Dermis blood vessel endothelial cell (primary cell): ENCODE data around the gene FKBP11. TPM values are rescaled to one million over a fixed set of nuclear protein-coding genes. Genes with fewer than 3 reads are reported as not detected.
"Not testable (repeated sequence)": the region's sequence is repeated elsewhere in the genome, so short reads cannot be mapped to it uniquely, and the experiment has no call there.

ENCODE experiments used
- DNase-seq: peaks from one replicate; pipeline ENCODE4 v3.0.0; 2010
- total RNA-seq: library from RNA; depleted of rRNA; stranded (reverse); fragments of >200 nt; gene quantifications from 2 replicates; pipeline ENCODE4 v1.2.3, GENCODE V29; 2014

Gene FKBP11
- total RNA-seq, 1 donor from 2014 or later, result 11.6 TPM

- DNase-seq, result no peak
Observed at GRCh38 chr12:48954841-48955501, 29.7 kb upstream of the FKBP11 start.

- no peak for DNase-seq
Observed at GRCh38 chr12:48954061-48954460, 28.8 kb upstream of the FKBP11 start.

- DNase-seq, result no peak
Observed at GRCh38 chr12:48952691-48953090, 27.4 kb upstream of the FKBP11 start.

GRCh38 chr12:48947727-48948126 lies 22.4 kb upstream of the FKBP11 start:
- DNase-seq, result no peak

GRCh38 chr12:48946943-48947342 lies 21.7 kb upstream of the FKBP11 start:
- DNase-seq, result no peak

- peak; percentile 33 for DNase-seq
Observed at GRCh38 chr12:48946205-48946604, 20.9 kb upstream of the FKBP11 start.

- no peak for DNase-seq
Observed at GRCh38 chr12:48943221-48943620, 17.9 kb upstream of the FKBP11 start.

- no peak for DNase-seq
Observed at GRCh38 chr12:48940181-48940580, 14.9 kb upstream of the FKBP11 start.

GRCh38 chr12:48938805-48939204 lies 13.5 kb upstream of the FKBP11 start:
- no peak for DNase-seq

GRCh38 chr12:48937170-48937569 lies 11.9 kb upstream of the FKBP11 start:
- no peak for DNase-seq

GRCh38 chr12:48936379-48936979 lies 11.2 kb upstream of the FKBP11 start:
- DNase-seq, result peak; percentile 86

GRCh38 chr12:48934312-48934706 lies 9.0 kb upstream of the FKBP11 start:
- DNase-seq, result peak; percentile 34

GRCh38 chr12:48933664-48934311 lies 8.5 kb upstream of the FKBP11 start:
- DNase-seq, result no peak

GRCh38 chr12:48932878-48933277 lies 7.6 kb upstream of the FKBP11 start:
- peak; percentile 36 for DNase-seq

- DNase-seq, result no peak
Observed at GRCh38 chr12:48930475-48930874, 5.2 kb upstream of the FKBP11 start.

GRCh38 chr12:48929551-48929950 lies 4.3 kb upstream of the FKBP11 start:
- DNase-seq, result no peak

- DNase-seq, result no peak
Observed at GRCh38 chr12:48927261-48927660, 2.0 kb upstream of the FKBP11 start.

- peak; percentile 78 for DNase-seq
Observed at GRCh38 chr12:48924617-48925303, 532 bp downstream of the FKBP11 start.

- no peak for DNase-seq
Observed at GRCh38 chr12:48923117-48923516, 2.2 kb downstream of the FKBP11 start.

- DNase-seq, result no peak
Observed at GRCh38 chr12:48917857-48918537, 7.3 kb downstream of the FKBP11 start.

- DNase-seq, result no peak
Observed at GRCh38 chr12:48910196-48910595, 15.1 kb downstream of the FKBP11 start.

- DNase-seq, result not testable (repeated sequence)
Observed at GRCh38 chr12:48909698-48910097, 15.6 kb downstream of the FKBP11 start.

- DNase-seq, result no peak
Observed at GRCh38 chr12:48907245-48907644, 18.0 kb downstream of the FKBP11 start.
